ENCODE measurements around the gene LYRM1.
"Not testable (repeated sequence)": the region's sequence is repeated elsewhere in the genome, so short reads cannot be mapped to it uniquely, and the experiment has no call there.

Gene LYRM1

DNA sequence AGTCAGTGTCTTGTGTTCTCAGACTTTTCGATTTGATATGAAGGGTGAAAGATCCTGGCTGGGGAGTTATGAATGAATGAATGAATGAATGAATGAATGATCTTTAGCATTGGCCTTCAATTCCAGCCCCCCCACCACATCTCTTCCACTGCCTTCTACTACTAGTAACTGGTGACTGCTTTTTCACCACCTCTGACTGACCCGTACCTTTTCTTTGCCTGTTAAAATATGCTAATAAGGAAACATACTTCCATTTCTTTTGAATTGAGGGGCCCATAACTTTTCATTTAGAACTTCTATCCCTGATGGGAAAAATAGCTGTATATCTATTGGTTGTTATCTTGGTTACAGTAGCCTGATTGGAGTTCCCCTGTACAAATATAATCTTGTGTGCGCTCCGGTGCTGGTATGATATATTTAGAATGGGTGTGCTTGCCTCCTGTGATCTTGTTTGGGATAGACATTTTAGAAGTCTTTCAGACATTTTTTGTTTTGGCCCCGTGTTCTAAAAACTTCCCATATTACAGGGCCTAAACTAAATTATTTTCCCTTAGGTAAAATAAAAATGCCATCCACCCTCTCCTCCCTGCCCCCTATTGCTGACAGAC lies 3.4 kb downstream of the LYRM1 start:
- DNase-seq: no peak

DNA sequence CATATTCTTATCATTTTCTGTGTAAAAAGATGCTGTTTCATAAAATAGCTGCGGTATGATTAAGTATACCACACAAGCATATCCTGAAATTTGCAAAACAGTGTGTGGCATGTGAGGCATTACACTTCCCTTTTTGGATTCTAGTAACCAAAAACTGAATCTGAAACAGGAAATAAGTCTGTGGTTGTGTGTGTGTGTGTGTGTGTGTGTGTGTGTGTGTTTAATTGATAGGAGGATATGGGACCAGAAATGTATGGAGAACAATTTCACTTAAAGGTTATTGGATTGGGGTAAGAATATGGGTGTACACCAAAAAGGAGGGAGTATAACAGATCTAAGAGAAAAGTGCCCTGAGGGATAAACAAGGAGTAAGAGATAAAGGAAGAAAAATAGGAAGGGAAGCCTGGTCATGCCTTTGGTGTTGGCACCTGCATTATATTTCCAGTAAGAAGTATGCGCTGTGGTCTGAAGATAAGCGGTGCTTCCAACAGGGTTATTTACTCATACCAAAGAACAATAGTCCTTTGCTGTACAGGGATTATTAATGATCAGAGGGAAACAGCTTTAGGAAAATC lies 4.0 kb downstream of the LYRM1 start:
- DNase-seq: no peak

DNA sequence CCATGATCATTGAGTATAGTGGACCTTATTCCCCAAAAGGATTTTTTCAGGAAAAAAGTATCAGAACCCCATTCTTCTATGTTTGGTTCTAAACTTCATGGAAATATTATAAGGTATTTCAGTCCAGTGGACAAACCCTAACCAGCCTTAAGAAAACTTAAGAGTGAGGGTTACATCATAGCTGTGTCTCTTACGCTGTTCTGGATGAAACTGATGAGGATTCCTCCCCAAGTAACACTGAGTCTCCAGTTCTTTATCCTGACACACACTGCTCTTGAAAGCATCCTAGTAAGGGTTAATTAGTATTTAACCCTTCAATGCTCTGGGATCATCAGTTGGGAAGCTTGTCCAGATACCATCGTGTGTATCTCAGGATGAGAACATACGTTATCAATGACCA lies 5.0 kb downstream of the LYRM1 start:
- no peak for DNase-seq

DNA sequence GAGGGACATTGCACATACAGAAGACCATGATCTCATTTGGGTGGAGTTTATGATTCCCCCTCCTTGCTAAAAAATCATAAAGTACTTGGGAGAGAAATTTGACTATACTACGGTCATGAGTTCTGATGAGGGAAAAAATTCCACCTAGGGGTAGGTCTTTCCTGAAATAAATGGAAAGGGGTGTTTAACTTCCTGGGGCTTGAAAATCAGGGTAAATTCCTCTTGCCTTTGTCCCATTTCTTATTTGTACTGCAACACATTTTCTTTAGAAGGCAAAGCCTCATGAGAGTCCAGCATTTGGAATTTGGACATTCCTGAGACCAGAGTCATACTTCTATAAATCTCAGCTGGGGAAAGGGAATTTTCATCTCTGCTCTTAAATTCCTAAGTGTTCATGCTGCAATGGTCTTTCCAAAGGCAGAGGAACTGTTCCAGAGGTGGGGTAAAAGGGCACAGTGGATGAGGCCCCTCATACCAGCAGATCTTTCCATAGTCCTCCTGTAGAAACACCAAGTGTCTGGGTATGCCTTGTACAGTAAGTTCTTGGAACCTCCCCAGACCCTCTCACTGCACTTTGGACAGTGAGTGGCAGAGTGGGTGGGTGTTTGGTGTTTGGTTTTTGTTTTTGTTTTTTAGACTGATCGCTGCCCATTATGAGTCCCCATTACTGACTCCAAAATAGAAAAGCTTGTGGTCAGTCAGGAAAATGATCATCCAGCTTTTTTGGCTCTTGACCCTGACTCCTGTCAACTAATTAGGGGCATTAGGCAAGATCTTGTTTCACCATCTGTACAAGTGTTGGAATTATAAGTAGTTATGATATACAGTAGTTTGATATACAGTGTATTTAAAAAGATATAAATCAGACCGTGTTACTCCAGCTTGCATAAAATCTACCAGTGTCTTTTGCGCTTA lies 6.0 kb downstream of the LYRM1 start:
- DNase-seq: no peak

DNA sequence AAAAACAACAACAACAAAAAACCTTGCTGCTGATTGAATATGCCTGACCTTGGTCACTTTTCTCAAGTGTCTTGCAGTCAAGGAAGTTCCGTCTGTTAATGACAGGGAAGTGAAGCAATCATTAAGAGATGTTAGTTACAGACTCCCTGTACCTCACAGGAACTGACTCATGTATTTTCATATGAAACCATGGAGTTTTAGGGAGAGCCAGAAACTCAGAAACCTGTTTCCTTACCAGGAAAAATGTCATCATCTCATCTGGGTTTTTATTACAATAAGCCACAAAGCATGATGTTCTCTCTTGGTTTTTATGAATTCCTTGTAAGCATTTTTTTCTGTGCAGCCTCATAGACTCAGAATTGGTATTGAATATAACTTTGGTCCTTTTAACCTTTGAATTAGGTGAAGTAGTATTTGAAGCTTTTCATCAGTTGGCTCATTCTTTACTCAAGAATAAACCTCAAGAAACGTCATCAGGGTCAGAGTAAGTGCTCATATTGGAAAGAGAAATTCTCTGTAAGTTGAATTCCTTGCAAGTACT lies 10.3 kb downstream of the LYRM1 start:
- no peak for DNase-seq

DNA sequence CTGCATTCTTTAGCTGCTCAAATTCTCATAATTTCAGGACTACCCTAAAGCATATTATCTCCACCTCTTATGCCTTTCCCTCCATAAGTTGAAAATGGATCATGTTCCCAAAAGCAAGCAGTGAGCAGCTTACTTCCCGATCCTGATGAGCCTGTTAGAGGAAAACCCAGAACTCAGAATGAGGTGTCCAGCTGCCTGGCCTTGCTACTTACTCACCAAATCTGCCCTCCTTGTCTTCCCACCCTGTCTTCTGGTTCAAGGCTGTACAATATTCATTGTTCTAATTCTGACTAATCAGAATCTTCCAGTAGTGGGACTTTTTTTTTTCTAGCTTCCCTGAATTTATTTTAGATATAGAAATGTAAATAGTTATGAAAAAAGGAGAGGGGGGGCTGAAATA lies 10.8 kb downstream of the LYRM1 start:
- no peak for DNase-seq

DNA sequence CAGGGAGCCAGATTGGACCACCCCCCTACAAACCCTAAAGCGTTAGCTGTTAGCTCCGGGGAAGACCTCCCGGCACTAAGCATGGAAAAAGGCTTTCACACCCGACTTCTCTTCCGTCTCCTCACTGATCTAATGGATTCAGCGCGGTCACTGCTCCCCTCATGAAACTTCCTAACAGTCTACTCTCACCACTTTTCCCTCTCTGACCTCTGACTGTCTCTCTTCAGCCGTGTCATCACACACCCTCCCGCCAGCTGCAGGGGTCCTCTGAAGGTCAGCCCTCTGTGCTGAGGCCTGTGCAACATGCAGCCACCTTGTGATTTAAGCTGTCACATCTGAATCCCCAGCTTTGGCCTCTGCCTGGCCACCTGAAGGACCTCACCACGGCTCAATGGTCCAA lies 15.7 kb downstream of the LYRM1 start:
- no peak for DNase-seq

DNA sequence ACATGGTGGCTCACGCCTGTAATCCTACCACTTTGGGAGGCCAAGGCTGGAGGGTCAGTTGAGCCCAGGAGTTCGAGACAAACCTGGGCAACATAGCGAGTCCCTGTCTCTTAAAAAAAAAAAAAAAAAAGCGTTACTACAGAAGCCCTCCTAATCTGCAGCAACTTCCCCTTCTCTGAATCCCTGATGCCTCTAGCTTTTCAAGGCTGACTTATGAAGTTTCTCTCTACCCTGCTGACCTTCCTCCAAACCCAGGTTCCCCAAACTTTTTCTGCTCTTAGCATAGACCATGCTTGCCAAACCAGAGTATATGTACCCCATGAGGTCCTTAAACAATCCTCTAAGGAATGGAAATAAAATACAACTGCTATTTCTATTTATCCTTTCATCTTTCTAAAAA lies 16.4 kb downstream of the LYRM1 start:
- no peak for DNase-seq

DNA sequence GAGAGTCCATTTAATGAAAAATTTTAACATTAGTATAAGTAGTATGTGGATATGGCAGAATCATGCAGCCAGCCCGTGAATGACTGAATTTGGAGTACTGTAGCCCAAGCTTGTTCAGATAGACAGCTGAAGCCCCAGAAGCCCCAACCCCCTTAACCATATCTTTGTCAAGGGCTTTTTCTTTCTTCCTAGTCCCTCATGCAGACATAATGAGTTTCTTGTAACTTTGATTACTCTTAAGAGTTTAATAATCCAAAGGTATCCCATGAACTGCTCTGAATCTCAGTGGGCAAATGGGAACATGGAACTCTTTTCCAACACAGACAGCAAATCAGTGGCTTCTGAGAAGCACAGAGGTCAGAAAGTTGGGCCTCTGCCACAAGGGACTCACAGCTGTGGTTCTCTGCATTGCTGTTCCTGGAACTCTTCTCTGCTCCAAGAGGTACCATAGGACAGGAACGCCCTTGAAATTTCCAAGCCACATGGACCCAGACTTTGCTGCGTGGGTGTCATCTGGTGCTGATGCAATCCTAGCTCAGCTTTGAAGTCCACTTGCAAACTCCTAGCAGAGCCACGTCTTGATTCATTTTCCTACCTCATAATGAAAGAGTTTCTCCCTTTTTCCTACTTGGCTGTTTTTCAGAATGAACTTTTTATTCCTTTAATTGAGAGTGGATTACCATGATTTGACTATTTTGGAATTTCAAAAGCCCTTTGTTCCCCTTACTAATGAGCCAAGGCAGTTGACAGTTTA lies 18.1 kb downstream of the LYRM1 start:
- DNase-seq: no peak

DNA sequence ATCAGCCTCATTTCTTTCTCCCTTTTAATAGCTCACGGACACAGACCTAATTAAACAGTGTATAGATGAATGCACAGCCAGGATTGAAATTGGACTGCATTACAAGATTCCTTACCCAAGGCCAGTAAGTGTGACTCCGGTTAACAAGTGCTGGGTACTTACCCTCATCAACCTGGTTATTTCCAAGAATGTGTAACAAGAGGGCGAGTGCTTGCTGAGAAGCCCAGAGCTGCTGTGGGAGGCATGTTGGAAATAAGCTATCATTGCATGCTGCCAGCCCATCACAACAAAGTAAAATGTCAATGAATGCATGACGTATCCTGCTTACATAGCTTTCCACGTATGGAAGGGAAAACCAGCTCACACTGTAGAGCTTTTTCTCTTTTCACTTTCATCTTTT lies 19.5 kb downstream of the LYRM1 start:
- no peak for DNase-seq

DNA sequence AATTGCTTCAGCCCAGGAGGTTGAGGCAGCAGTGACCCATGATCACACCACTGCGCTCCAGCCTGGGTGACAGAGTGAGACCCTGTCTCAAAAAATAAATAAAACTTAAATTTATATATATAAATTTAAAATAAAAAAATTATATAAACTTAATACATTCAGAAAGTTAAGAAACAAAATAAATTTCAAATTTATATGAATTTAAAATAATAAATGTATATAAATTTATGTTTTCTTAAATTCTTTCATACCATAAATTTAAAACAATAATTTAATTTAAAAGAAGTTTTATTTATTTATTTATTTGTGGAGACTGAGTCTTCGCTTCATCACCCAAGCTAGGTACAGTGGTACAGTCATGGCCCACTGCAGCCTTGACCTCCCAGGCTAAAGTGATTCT lies 20.2 kb downstream of the LYRM1 start:
- no peak for DNase-seq

DNA sequence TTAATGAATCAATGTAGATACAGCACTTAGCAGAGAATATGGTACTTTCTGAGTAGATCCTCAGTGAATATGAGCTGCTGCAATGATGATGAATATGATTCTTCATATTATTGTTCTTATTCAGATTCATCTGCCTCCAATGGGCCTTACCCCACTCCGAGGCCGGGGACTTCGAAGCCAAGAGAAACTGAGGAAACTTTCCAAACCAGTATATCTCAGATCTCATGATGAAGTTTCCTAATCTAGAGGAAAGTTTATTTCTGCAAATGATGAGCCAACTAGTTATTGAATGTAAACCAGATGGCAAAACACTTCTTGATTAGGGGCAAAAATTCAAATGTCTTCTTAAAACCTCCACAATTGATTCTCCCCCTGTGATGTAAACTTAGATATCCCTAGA lies 23.3 kb downstream of the LYRM1 start:
- DNase-seq: no peak

DNA sequence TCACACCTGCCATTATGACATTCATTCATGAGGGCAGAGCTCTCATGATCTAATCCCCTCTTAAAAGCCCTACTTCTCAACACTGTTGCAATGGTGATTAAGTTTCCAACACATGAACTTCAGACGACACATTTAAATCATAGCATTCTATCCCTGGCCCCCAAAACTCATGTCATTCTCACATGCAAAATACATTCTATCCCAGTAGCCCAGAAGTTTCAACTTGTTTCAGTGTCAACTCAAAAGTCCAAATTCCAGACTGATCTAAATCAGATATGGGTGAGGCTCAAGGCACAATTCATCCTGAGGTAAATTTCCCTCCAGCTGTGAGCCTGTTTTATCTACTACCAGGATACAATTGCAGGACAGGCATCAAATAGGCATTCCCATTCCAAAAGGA lies 25.2 kb downstream of the LYRM1 start:
- DNase-seq: no peak

DNA sequence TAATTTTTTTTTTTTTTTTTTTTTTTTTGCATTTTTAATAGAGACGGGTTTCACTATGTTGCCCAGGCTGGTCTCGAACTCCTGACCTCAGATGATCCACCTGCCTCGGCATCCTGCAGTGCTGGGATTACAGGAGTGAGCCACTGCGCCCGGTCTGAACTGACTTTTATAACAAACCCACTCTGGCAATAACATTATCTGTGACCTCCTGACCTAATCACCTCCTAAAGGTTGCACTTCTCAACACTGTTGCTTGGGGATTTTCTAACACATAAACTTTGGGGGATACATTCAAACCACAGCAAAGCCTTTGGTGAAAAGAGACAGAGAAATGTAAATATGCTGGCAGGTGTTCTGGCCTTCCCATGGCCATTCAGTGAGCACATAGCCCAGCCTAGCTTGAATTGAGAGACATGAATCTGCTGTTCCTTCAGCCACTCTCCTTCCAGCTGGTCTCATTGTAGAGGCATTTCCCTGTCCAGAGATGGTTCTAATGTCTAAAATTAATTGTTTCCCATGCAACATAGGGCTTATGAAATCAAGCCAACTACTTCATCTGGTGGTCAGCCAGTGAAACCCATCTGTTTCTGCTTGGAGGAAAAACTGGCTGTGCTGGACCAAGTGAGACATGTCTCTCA lies 28.3 kb downstream of the LYRM1 start:
- DNase-seq: no peak

DNA sequence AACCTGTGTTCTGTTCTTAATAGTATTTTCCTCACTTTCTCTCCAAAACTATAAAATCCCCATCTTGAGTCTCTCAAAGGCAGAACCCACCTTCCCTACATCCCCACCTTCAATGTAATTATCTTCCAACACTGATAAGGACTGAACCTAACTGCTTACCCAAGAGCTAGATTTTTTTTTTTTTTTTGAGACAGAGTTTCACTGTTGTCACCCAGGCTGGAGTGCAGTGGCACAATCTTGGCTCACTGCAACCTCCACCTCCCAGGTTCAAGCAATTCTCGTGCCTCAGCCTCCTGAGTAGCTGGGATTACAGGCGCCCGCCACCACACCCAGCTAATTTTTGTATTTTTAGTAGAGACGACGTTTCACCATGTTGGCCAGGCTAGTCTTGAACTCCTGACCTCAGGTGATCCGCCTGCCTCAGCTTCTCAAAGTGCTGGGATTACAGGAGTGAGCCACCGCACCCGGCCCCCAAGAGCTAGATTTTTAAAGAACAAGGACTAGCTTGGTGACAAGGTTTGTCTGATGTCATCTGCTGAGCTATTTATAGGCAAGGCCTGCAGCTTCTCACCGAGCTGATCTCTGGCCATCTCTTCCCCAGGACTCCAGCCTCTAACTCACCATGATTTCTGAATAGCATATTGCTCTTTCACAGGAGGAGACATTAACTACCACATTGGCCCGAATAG lies 29.2 kb downstream of the LYRM1 start:
- DNase-seq: not testable (repeated sequence)

DNA sequence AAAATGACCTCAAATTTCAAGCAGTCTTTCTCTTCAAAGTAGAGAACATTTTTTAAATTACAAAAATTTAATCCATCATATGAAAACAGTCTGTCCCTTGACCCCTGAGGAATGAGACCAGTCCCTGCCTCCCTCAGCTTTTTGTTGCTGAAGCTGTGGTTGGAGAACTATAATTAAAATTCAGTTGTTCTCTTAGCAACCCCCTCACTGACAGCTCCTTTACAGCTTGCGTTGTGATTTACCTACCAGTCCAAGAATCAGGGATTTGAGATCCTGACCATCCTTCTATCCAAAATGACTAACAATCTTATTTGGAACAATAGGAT lies 29.8 kb downstream of the LYRM1 start:
- no peak for DNase-seq

DNA sequence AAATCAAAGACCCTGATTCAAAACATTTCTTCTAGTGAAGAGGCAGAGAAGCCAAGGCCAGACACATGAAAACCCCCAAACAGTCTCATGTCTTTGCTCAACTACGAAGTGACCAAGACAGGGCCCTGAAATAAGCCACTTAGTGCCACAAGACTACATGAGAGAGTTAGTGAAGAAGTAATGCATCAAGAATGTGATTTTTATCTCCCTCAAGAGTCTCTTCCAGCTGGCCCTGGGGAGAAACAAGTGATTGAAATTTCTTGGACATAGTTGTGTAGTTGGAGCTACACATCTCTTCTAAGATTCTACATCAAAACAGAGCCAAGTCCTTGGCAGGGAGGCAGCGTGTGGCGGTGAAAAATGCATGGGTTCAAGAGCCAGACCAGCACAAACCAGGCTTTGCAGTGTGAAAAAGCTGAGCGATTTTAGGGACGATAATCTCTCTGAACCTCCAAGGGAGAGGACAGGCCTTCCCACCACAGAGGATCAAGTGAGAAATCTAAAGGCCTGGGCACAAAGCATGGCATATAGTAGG lies 30.6 kb downstream of the LYRM1 start:
- DNase-seq: no peak

DNA sequence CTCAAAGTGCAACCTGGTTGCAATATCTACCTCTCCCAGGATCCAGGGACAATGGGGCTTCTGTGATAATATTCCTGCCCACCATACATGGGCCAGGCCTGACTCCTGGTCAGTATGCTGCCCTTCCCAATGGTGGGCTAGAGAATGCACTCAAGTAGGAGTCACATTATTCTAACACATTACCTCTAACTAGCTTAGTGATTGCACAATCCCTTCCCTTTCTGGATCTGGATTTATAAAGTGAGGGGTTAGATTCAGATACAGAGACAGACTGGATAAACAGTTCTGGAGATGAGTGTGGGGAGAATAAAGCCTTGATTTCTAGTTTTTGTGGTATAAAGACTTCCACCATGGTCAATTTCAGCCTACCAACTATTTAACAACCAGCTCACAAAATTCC lies 33.0 kb downstream of the LYRM1 start:
- no peak for DNase-seq

DNA sequence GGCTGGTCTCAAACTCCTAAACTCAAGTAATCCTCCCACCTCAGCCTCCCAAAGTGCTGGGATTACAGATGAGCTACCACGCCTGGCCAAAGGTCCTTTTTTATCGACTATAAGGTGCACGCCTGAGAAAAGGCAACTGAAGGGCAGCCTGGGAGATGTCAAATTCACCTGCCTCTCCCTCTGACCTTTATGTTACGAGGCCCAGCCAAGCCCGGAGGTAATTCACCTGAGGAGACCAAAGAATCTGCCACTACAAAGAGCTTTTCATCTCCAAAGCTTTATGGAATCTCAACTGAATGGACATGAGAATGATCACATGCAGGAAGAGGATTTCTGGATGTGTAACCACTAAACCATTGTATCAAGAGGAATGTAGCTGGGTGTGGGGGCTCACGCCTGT lies 37.2 kb downstream of the LYRM1 start:
- DNase-seq: no peak

DNA sequence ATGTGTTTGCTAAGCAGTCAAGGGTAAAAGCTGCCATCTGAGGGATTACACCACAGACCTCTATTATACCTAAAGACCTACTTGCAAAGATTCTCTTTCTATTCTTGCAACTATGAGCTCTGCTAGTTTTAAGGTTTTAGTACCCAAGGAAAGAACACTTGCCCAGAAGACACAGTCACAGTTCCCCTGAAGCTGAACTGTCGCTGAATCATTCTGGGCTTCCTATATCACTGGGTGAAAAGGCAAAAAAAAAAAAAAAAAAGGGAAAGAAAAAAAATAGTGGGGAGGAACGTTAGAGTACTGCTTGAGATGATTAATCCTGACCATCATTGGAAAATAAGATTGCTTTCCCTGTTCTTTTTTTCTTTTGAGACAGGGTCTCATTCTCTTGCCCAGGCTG lies 37.9 kb downstream of the LYRM1 start:
- DNase-seq: no peak

DNA sequence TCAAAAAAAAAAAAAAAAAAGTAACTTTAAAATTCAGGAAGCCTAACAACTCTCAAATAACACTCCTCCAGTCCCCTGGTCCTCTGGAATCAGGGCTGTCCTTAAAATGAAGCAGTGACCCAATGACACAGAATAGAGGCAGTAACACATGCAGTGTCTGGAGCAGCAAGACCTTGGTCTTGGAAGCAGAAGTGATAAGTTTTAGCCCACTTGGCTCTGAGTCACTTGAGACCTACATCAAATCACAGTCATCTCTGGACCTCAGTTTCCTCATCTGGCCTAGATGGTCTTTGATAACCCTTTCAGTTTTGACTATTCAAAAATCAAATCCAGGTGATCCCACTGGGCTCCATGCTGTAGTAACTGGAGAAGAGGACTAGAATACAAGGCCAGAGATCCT lies 39.0 kb downstream of the LYRM1 start:
- DNase-seq: no peak

All from NCI-H1105 (cell line).